HG03103 (cell line): ENCODE results near the gene UCHL5.
A peak's percentile ranks its signal among the peaks of the same experiment; 100 is the strongest.
"Not testable (repeated sequence)": the region's sequence is repeated elsewhere in the genome, so short reads cannot be mapped to it uniquely, and the experiment has no call there.

Experiments used
- ATAC-seq: cut with Tn5 transposase; IDR thresholded peaks from one replicate; pipeline ENCODE4 v1.9.1; 2021; ENCODE audit warnings: low read depth; ENCODE audit not compliant: unreplicated experiment

UCHL5 gene

GRCh38 chr1:193066606-193067005, 7.4 kb upstream of the UCHL5 start:
- ATAC-seq: no peak

- ATAC-seq: no peak
Measured at GRCh38 chr1:193065954-193066353, 6.8 kb upstream of the UCHL5 start.

GRCh38 chr1:193062698-193063463, 3.7 kb upstream of the UCHL5 start:
- ATAC-seq: no peak

GRCh38 chr1:193060938-193061337, 1.8 kb upstream of the UCHL5 start:
- ATAC-seq: no peak

GRCh38 chr1:193060406-193060805, 1.2 kb upstream of the UCHL5 start:
- ATAC-seq: no peak

GRCh38 chr1:193060115-193060403, 899 bp upstream of the UCHL5 start:
- ATAC-seq: no peak

- ATAC-seq: peak; percentile 46
Measured at GRCh38 chr1:193058529-193059281, 455 bp downstream of the UCHL5 start.

GRCh38 chr1:193054169-193054675, 4.9 kb downstream of the UCHL5 start:
- no peak for ATAC-seq

- not testable (repeated sequence) for ATAC-seq
Measured at GRCh38 chr1:193048913-193049312, 10.2 kb downstream of the UCHL5 start.

GRCh38 chr1:193042766-193043691, 16.1 kb downstream of the UCHL5 start:
- ATAC-seq: no peak

GRCh38 chr1:193040011-193040410, 19.1 kb downstream of the UCHL5 start:
- no peak for ATAC-seq

GRCh38 chr1:193036337-193037047, 22.7 kb downstream of the UCHL5 start:
- ATAC-seq: no peak

- ATAC-seq: no peak
Measured at GRCh38 chr1:193033610-193034009, 25.6 kb downstream of the UCHL5 start.

- ATAC-seq: not testable (repeated sequence)
Measured at GRCh38 chr1:193032643-193033427, 26.3 kb downstream of the UCHL5 start.

- ATAC-seq: no peak
Measured at GRCh38 chr1:193031431-193031830, 27.7 kb downstream of the UCHL5 start.

- no peak for ATAC-seq
Measured at GRCh38 chr1:193030280-193030679, 28.9 kb downstream of the UCHL5 start.

- ATAC-seq: no peak
Measured at GRCh38 chr1:193025218-193025617, 33.9 kb downstream of the UCHL5 start.

- ATAC-seq: no peak
Measured at GRCh38 chr1:193019442-193020026, 39.6 kb downstream of the UCHL5 start.

- ATAC-seq: no peak
Measured at GRCh38 chr1:193016788-193017187, 42.4 kb downstream of the UCHL5 start.
